HepG2 (cell line): ENCODE results near the gene PPP1R27.

ENCODE experiments used
- ASH2L ChIP-seq: fragments of 300-600, 200-600 bp; sonication (generic); IDR thresholded peaks from 2 replicates; pipeline ENCODE4 v1.7.0; 2017; ENCODE audit warnings: low read depth, mild to moderate bottlenecking, moderate library complexity, mixed read lengths, low read length; ENCODE audit not compliant: insufficient read length
- FOXM1 ChIP-seq: sonication (generic); formaldehyde crosslinking; IDR thresholded peaks from 2 replicates; pipeline ENCODE4 v1.5.0; 2020; ENCODE audit warnings: missing genetic modification reagents
- POLR2AphosphoS5 ChIP-seq: IDR thresholded peaks from 2 replicates; pipeline ENCODE4 v1.6.1; 2012; ENCODE audit warnings: low read depth, low read length
- ZFP82 ChIP-seq: sonication (generic); formaldehyde crosslinking; IDR thresholded peaks from 2 replicates; pipeline ENCODE4 v1.5.1; 2020; ENCODE audit warnings: mild to moderate bottlenecking, missing genetic modification reagents, borderline replicate concordance
- TF ChIP-seq, protein P1 (sequence below): sonication (generic); formaldehyde crosslinking; IDR thresholded peaks from 2 replicates; pipeline ENCODE4 v1.4.0; 2020; ENCODE audit warnings: missing genetic modification reagents
- TF ChIP-seq, protein P2 (sequence below): sonication (generic); formaldehyde crosslinking; conservative IDR thresholded peaks from 2 replicates; pipeline ENCODE4 v1.8.0; 2022; ENCODE audit warnings: mild to moderate bottlenecking, moderate library complexity, missing genetic modification reagents

DNA sequence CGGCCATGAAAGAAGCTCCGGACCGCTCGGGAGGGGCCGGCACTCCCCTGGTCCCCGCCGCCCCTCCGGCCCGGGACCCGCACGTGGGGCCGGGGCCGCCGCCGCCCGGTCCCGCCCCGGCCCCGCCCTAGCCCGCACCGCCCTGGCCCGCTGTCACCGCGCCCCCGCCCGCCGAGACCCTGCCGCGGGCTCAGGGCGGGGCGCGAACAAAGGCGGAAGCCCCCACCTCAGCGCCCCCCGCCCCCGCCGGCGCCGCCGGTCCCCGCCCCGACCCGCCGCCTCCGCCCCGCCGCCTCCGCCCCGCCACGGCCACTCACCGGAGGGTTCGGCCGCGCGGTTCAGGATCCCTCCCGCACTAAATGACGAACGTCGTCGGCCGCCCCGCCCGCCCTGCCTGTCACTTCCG lies 36.1 kb upstream of the PPP1R27 start, which contains the start of gene ARHGDIA:
- no peak for TF ChIP-seq POLR2AphosphoS5
- TF ChIP-seq ASH2L: no peak
- TF ChIP-seq, protein P1, sequence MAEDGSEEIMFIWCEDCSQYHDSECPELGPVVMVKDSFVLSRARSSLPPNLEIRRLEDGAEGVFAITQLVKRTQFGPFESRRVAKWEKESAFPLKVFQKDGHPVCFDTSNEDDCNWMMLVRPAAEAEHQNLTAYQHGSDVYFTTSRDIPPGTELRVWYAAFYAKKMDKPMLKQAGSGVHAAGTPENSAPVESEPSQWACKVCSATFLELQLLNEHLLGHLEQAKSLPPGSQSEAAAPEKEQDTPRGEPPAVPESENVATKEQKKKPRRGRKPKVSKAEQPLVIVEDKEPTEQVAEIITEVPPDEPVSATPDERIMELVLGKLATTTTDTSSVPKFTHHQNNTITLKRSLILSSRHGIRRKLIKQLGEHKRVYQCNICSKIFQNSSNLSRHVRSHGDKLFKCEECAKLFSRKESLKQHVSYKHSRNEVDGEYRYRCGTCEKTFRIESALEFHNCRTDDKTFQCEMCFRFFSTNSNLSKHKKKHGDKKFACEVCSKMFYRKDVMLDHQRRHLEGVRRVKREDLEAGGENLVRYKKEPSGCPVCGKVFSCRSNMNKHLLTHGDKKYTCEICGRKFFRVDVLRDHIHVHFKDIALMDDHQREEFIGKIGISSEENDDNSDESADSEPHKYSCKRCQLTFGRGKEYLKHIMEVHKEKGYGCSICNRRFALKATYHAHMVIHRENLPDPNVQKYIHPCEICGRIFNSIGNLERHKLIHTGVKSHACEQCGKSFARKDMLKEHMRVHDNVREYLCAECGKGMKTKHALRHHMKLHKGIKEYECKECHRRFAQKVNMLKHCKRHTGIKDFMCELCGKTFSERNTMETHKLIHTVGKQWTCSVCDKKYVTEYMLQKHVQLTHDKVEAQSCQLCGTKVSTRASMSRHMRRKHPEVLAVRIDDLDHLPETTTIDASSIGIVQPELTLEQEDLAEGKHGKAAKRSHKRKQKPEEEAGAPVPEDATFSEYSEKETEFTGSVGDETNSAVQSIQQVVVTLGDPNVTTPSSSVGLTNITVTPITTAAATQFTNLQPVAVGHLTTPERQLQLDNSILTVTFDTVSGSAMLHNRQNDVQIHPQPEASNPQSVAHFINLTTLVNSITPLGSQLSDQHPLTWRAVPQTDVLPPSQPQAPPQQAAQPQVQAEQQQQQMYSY: no peak
- no peak for TF ChIP-seq ZFP82 (CRISPR knock-in tag)
- TF ChIP-seq, protein P2, sequence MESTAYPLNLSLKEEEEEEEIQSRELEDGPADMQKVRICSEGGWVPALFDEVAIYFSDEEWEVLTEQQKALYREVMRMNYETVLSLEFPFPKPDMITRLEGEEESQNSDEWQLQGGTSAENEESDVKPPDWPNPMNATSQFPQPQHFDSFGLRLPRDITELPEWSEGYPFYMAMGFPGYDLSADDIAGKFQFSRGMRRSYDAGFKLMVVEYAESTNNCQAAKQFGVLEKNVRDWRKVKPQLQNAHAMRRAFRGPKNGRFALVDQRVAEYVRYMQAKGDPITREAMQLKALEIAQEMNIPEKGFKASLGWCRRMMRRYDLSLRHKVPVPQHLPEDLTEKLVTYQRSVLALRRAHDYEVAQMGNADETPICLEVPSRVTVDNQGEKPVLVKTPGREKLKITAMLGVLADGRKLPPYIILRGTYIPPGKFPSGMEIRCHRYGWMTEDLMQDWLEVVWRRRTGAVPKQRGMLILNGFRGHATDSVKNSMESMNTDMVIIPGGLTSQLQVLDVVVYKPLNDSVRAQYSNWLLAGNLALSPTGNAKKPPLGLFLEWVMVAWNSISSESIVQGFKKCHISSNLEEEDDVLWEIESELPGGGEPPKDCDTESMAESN: no peak
- TF ChIP-seq FOXM1 (CRISPR knock-in tag): no peak
